WERI-Rb-1 (cell line): ENCODE measurements around the gene MESD.
A peak's percentile ranks its signal among the peaks of the same experiment; 100 is the strongest.

Experiments
- DNase-seq: peaks from one replicate; pipeline ENCODE4 v3.0.0-alpha.2; 2020
- H3K27ac ChIP-seq: fragments of 250-450 bp; sonication (Bioruptor Pico); 2 replicates; pipeline ENCODE4 v1.5.1; 2020; ENCODE audit warnings: mild to moderate bottlenecking, moderate library complexity
- H3K27me3 ChIP-seq: fragments of 250-450 bp; sonication (Bioruptor Pico); 2 replicates; pipeline ENCODE4 v1.5.1; 2021; ENCODE audit warnings: mild to moderate bottlenecking, low read depth, moderate library complexity; ENCODE audit not compliant: insufficient read depth, severe bottlenecking
- H3K36me3 ChIP-seq: fragments of 250-450 bp; sonication (Bioruptor Pico); 2 replicates; pipeline ENCODE4 v1.5.1; 2020; ENCODE audit warnings: mild to moderate bottlenecking, moderate library complexity
- H3K4me3 ChIP-seq: 2 replicates; pipeline ENCODE4 v1.5.1; 2011; ENCODE audit warnings: low read depth, mild to moderate bottlenecking, control low read depth, low read length
- H3K9me3 ChIP-seq: fragments of 250-450 bp; sonication (Bioruptor Pico); 2 replicates; pipeline ENCODE4 v1.5.1; 2021; ENCODE audit warnings: mild to moderate bottlenecking, moderate library complexity; ENCODE audit not compliant: severe bottlenecking
- TF ChIP-seq, protein P1 (sequence below): IDR thresholded peaks from 2 replicates; pipeline ENCODE4 v1.5.1; 2011; ENCODE audit warnings: low read depth, mild to moderate bottlenecking, control low read depth, inconsistent platforms, low read length

The MESD gene

DNA sequence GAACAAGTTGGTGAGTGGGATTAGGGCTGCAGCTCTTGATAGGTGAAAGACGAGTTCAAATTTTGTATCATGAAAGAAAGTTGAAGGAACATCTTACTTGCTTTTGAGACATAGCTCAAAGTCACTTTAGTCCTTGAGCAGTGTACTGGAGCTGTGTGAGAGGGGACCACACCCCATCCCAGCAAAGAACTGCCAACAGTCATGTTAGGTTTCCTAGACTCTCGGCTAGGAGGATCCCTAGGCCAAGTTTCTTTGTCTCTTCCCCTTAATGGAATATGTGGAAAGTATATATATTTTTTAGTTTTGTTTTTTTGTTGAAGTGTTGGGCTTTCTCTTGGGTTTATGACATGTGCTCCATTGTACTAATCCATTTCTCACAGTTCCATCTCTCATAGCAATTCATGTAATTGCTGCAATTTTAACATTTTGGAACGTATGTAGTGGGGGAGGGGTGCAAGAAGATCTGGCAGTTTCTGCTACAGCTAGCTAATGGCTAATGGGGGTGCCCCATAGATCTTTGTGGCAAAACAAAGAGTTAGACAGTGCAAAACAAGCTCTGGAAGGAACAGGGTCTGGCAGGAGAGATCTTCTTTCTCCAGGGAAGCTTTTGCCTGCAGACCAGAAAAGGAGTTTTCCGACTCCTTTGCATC is 36.2 kb upstream of the MESD start:
- DNase-seq = no peak
- H3K27me3 ChIP-seq = no peaks in the 10 kb centered on the region
- no peaks in the 10 kb centered on the region for H3K36me3 ChIP-seq
- TF ChIP-seq, protein P1, sequence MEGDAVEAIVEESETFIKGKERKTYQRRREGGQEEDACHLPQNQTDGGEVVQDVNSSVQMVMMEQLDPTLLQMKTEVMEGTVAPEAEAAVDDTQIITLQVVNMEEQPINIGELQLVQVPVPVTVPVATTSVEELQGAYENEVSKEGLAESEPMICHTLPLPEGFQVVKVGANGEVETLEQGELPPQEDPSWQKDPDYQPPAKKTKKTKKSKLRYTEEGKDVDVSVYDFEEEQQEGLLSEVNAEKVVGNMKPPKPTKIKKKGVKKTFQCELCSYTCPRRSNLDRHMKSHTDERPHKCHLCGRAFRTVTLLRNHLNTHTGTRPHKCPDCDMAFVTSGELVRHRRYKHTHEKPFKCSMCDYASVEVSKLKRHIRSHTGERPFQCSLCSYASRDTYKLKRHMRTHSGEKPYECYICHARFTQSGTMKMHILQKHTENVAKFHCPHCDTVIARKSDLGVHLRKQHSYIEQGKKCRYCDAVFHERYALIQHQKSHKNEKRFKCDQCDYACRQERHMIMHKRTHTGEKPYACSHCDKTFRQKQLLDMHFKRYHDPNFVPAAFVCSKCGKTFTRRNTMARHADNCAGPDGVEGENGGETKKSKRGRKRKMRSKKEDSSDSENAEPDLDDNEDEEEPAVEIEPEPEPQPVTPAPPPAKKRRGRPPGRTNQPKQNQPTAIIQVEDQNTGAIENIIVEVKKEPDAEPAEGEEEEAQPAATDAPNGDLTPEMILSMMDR = no peak
- H3K4me3 ChIP-seq = no peak overlapping the region
- no peak overlapping the region for H3K27ac ChIP-seq
- H3K9me3 ChIP-seq = peaks cover 2% of the 10 kb centered on the region

DNA sequence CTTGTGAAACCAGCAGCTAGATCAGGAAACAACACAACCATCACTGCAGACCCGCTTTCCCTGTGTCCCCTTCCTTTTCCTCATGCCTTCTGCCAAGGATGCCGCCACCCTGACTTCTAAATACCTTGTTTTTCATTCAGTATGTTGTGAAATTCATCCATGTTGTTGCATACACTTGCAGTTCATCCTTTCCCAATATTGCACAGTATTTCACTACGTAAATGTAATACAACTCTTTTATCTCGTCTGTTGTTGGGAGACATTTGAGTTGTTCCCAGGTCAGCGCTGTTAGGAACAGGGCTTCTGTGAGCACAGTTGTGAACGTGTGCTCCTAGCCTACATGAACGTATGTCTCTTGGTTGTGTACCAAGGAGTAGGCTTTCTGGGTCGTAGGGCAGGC is 35.3 kb upstream of the MESD start:
- peaks cover 2% of the 10 kb centered on the region for H3K9me3 ChIP-seq
- no peak overlapping the region for H3K27ac ChIP-seq
- TF ChIP-seq, protein P1 = no peak
- H3K27me3 ChIP-seq = no peaks in the 10 kb centered on the region
- no peaks in the 10 kb centered on the region for H3K36me3 ChIP-seq
- DNase-seq = no peak
- no peak overlapping the region for H3K4me3 ChIP-seq

DNA sequence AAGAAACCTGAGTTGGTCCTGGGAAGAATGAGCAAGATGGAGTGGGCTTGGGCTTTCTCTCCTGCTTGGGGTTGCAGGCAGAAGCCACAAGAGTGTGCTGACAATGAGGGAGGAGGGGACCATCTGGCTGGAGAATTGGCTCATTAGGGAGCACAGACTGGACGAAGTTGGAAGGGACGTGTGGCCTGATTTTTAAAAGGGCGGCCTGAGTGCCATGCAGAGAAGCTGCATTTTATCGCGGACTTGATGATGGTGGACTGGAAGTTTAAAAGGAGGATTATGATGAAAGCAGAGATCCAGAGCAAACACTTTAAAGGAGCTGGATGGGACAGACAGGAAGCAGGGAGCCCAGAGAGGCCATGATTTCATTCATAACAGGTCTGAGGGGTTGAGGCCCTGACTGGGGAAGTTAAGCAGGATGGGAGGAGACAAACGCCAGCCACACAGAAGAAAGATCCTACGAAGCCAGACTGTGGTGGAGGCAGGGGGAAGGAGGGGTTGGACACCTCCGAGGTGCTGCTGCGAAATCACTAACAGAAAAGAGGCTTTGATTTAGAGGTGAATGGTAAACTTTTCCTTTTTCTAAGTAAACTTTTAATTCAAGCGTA is 34.8 kb upstream of the MESD start:
- H3K9me3 ChIP-seq = no peaks in the 10 kb centered on the region
- H3K4me3 ChIP-seq = no peak overlapping the region
- no peaks in the 10 kb centered on the region for H3K36me3 ChIP-seq
- TF ChIP-seq, protein P1 = no peak
- H3K27ac ChIP-seq = no peak overlapping the region
- DNase-seq = peak; percentile 30
- H3K27me3 ChIP-seq = no peaks in the 10 kb centered on the region

DNA sequence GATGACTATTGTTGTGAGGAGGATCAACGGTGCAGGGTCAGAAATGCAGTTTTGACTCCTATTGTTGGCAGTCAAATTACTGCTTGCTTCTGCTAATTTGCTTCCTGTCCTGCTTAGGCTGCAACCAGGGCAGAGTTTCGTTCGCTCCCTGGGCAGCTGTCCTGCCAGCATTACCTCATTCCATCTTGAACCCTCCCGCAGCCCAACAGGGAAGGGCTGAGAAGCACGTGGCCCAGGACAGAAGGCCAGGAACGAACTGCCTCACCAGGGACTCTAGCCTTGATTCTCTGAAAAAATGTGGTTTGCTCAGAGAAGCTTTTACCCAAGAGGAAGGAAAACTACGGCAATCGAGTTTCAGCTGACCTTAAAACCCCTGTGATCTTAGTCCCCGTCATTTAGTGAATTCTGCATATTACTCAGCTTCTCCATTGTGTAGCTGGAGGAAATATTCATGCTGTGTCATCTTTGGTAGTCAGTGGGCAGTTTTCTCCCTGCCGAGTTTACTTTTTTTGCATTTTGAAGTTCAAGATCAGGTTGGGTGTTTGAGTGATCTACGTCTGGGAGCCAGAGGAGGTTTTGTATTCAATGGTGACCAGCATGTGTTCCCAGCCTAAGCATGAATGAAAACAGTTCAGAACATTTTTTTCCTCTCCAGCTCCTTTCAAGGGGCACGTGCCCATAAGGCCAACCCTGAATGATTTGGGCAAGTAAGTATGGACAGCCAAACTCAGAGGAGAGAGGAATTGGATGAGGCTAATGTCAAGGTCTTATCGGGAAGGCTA is 34.1 kb upstream of the MESD start:
- no peaks in the 10 kb centered on the region for H3K36me3 ChIP-seq
- no peak overlapping the region for H3K27ac ChIP-seq
- no peak for DNase-seq
- TF ChIP-seq, protein P1 = no peak
- H3K9me3 ChIP-seq = no peaks in the 10 kb centered on the region
- no peak overlapping the region for H3K4me3 ChIP-seq
- no peaks in the 10 kb centered on the region for H3K27me3 ChIP-seq

DNA sequence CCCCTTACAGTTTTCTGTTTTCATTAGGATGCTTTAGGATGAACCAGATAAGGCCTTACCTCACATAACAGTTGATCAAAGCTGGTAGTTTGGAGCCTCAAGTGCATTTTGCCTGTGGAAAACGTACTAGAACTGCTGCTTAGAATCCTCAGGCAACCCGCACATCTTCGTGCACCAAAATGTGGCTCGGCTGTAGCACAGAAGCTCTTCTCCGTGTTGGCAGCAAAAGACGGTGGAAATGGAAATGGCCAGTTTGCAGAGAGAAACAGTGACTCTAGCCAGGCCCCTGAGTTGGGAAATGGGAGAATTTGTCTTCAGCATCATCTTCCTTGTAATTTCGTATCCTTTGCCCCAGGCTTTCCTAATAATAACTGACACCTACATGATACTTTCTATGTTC is 31.7 kb upstream of the MESD start:
- no peak for DNase-seq
- Histone ChIP-seq H3K4me3 (no peak overlapping the region), H3K27ac (no peak overlapping the region), H3K9me3 (no peaks in the 10 kb centered on the region), H3K36me3 (no peaks in the 10 kb centered on the region), H3K27me3 (no peaks in the 10 kb centered on the region)
- TF ChIP-seq, protein P1 = no peak
